Astrocyte (in vitro differentiated cells and primary cell): ENCODE results near the gene EEF2K. TPM values are rescaled to one million over a fixed set of nuclear protein-coding genes. Genes with fewer than 3 reads are reported as not detected.

Experiments
- DNase-seq: peaks from one replicate; pipeline ENCODE4 v3.0.0-alpha.2; 2010; ENCODE audit warnings: low read depth
- FAIRE-seq: peaks from 2 replicates; lab custom pipeline; 2011; peaks lifted over from hg19 to GRCh38; lab: Jason Lieb, UNC
- H2AFZ ChIP-seq: 2 replicates; pipeline ENCODE4 v1.6.0; 2012; ENCODE audit warnings: low read depth, low read length, inconsistent platforms
- H3K27ac ChIP-seq: 2 replicates; pipeline ENCODE4 v1.5.1; 2011; ENCODE audit warnings: low read depth, low read length, inconsistent platforms
- H3K27me3 ChIP-seq: 2 replicates; pipeline ENCODE4 v1.6.0; 2011; ENCODE audit warnings: low read length, inconsistent platforms; ENCODE audit not compliant: insufficient read depth
- H3K36me3 ChIP-seq: 2 replicates; pipeline ENCODE4 v1.5.1; 2011; ENCODE audit warnings: low read length, inconsistent platforms; ENCODE audit not compliant: insufficient read depth
- H3K4me1 ChIP-seq: 2 replicates; pipeline ENCODE4 v1.5.1; 2011; ENCODE audit warnings: low read length, inconsistent platforms; ENCODE audit not compliant: insufficient read depth
- H3K4me2 ChIP-seq: 2 replicates; pipeline ENCODE4 v1.6.0; 2012; ENCODE audit warnings: low read length, inconsistent platforms
- H3K4me3 ChIP-seq: 2 replicates; pipeline ENCODE4 v1.5.1; 2011; ENCODE audit warnings: low read depth, mild to moderate bottlenecking, low read length, inconsistent platforms; ENCODE audit not compliant: insufficient read depth
- H3K79me2 ChIP-seq: 2 replicates; pipeline ENCODE4 v1.6.0; 2012; ENCODE audit warnings: mild to moderate bottlenecking, low read length, inconsistent platforms; ENCODE audit not compliant: insufficient read depth
- H3K9ac ChIP-seq: 2 replicates; pipeline ENCODE4 v1.6.0; 2012; ENCODE audit warnings: mild to moderate bottlenecking, low read length, inconsistent platforms
- H3K9me3 ChIP-seq: 2 replicates; pipeline ENCODE4 v1.5.1; 2012; ENCODE audit warnings: low read depth, mild to moderate bottlenecking, low read length, inconsistent platforms; ENCODE audit not compliant: insufficient read depth
- H4K20me1 ChIP-seq: 2 replicates; pipeline ENCODE4 v1.6.0; 2012; ENCODE audit warnings: low read length, inconsistent platforms; ENCODE audit not compliant: insufficient read depth
- H3K27ac Mint-ChIP-seq: one replicate; pipeline ENCODE4 v1.8.0; 2021; ENCODE audit warnings: mild to moderate bottlenecking, mixed read lengths; ENCODE audit not compliant: unreplicated experiment
- H3K27me3 Mint-ChIP-seq: one replicate; pipeline ENCODE4 v1.8.0; 2021; ENCODE audit warnings: low read depth, mixed read lengths; ENCODE audit not compliant: unreplicated experiment
- H3K36me3 Mint-ChIP-seq: one replicate; pipeline ENCODE4 v1.8.0; 2021; ENCODE audit warnings: low read depth, mixed read lengths; ENCODE audit not compliant: unreplicated experiment
- H3K4me1 Mint-ChIP-seq: one replicate; pipeline ENCODE4 v1.8.0; 2021; ENCODE audit warnings: low read depth, mixed read lengths; ENCODE audit not compliant: unreplicated experiment
- H3K4me3 Mint-ChIP-seq: one replicate; pipeline ENCODE4 v1.8.0; 2021; ENCODE audit warnings: mild to moderate bottlenecking, moderate library complexity, mixed read lengths; ENCODE audit not compliant: unreplicated experiment
- H3K9me3 Mint-ChIP-seq: one replicate; pipeline ENCODE4 v1.8.0; 2021; ENCODE audit warnings: mild to moderate bottlenecking, mixed read lengths; ENCODE audit not compliant: unreplicated experiment
- CTCF ChIP-seq: IDR thresholded peaks from 2 replicates; pipeline ENCODE4 v1.5.1; 2011; ENCODE audit warnings: low read depth, mild to moderate bottlenecking, inconsistent platforms, low read length, moderate library complexity; ENCODE audit not compliant: insufficient read depth
- EZH2 ChIP-seq: IDR thresholded peaks from 2 replicates; pipeline ENCODE4 v1.6.1; 2012; ENCODE audit warnings: mild to moderate bottlenecking, low read length, inconsistent platforms; ENCODE audit not compliant: insufficient read depth
- total RNA-seq: library from RNA; stranded (reverse); gene quantifications from 2 replicates; pipeline ENCODE4 v1.2.1, GENCODE V29; 2021

The EEF2K gene
- total RNA-seq, 1 donor from 2014 or later = 20.9 TPM

GRCh38 chr16:22293137-22294106, 87.3 kb downstream of the EEF2K start:
- Histone ChIP-seq H3K27me3 (no peaks in the 10 kb centered on the region), H3K36me3 (no peaks in the 10 kb centered on the region), H3K27ac (no peak overlapping the region), H3K79me2 (peaks cover 7% of the 10 kb centered on the region), H3K4me1 (no peaks in the 10 kb centered on the region), H3K4me2 (no peak overlapping the region), H3K4me3 (no peak overlapping the region), H3K9ac (no peak overlapping the region), H3K9me3 (no peaks in the 10 kb centered on the region), H2AFZ (no peak overlapping the region), H4K20me1 (peaks cover 7% of the 10 kb centered on the region)
- no peak overlapping the region for H3K4me3 Mint-ChIP-seq
- peaks cover 2% of the 10 kb centered on the region for H3K36me3 Mint-ChIP-seq
- TF ChIP-seq EZH2 (no peak), CTCF (no peak)
- H3K4me1 Mint-ChIP-seq = peaks cover 1% of the 10 kb centered on the region
- H3K9me3 Mint-ChIP-seq = no peaks in the 10 kb centered on the region
- no peaks in the 10 kb centered on the region for H3K27me3 Mint-ChIP-seq
- no peak overlapping the region for H3K27ac Mint-ChIP-seq
- no peak for FAIRE-seq
- no peak for DNase-seq

GRCh38 chr16:22296225-22297113, 90.4 kb downstream of the EEF2K start:
- no peaks in the 10 kb centered on the region for H3K9me3 ChIP-seq
- peak overlapping the region; percentile 3 for H3K27ac ChIP-seq
- H3K4me1 Mint-ChIP-seq = peaks cover 4% of the 10 kb centered on the region
- H3K4me1 ChIP-seq = no peaks in the 10 kb centered on the region
- H3K4me2 ChIP-seq = peak overlapping the region; percentile 86
- no peak for TF ChIP-seq EZH2
- TF ChIP-seq CTCF = no peak
- peak overlapping the region; percentile 87 for H3K4me3 Mint-ChIP-seq
- peaks cover 2% of the 10 kb centered on the region for H3K36me3 Mint-ChIP-seq
- H3K4me3 ChIP-seq = peak overlapping the region; percentile 87
- H3K27me3 ChIP-seq = no peaks in the 10 kb centered on the region
- peaks cover 28% of the 10 kb centered on the region for H3K79me2 ChIP-seq
- DNase-seq (no peak), FAIRE-seq (no peak)
- no peaks in the 10 kb centered on the region for H3K27me3 Mint-ChIP-seq
- H3K27ac Mint-ChIP-seq = peak overlapping the region; percentile 26
- peak overlapping the region; percentile 80 for H3K9ac ChIP-seq
- H4K20me1 ChIP-seq = peaks cover 34% of the 10 kb centered on the region
- peak overlapping the region; percentile 46 for H2AFZ ChIP-seq
- H3K9me3 Mint-ChIP-seq = no peaks in the 10 kb centered on the region
- H3K36me3 ChIP-seq = no peaks in the 10 kb centered on the region
